ENCODE measurements around the gene WT1. TPM values are rescaled to one million over a fixed set of nuclear protein-coding genes. Genes with fewer than 3 reads are reported as not detected.

The WT1 gene
- total RNA-seq, 2 experiments from 2014 or later: not detected

GRCh38 chr11:32433101-32433913 lies 2.0 kb downstream of the WT1 start:
- DNase-seq (no peak), ATAC-seq (no peak)
- Mint-ChIP-seq H3K4me3 (no peak overlapping the region), H3K4me1 (ENCODE audit: low read depth) (peaks cover 23% of the 10 kb centered on the region), H3K36me3 (ENCODE audit: low read depth) (no peaks in the 10 kb centered on the region), H3K27ac (no peak overlapping the region), H3K27me3 (peaks cover 83% of the 10 kb centered on the region), H3K9me3 (no peaks in the 10 kb centered on the region)
- ChIA-PET CTCF (no interaction called here), POLR2A (no interaction called here)
- no peak for TF ChIP-seq CTCF (IDR thresholded peaks at IDR 0.05)
- intact Hi-C loops (cut with micrococcal nuclease): loop anchor here (10.0 kb wide), 1 partner anchor 729 kb away; no protein-coding TSS in a partner anchor

- no peak overlapping the region for H3K27ac Mint-ChIP-seq
- ChIA-PET POLR2A (no interaction called here), CTCF (no interaction called here)
- H3K4me1 Mint-ChIP-seq (ENCODE audit: low read depth): peaks cover 21% of the 10 kb centered on the region
- H3K27me3 Mint-ChIP-seq: peaks cover 83% of the 10 kb centered on the region
- intact Hi-C loops (cut with micrococcal nuclease): loop anchor here (10.0 kb wide), 1 partner anchor 728 kb away; no protein-coding TSS in a partner anchor
- H3K9me3 Mint-ChIP-seq: no peaks in the 10 kb centered on the region
- no peak for DNase-seq
- TF ChIP-seq CTCF (IDR thresholded peaks at IDR 0.05): no peak
- no peak for ATAC-seq
- no peak overlapping the region for H3K4me3 Mint-ChIP-seq
- H3K36me3 Mint-ChIP-seq (ENCODE audit: low read depth): no peaks in the 10 kb centered on the region
These were observed 2.8 kb downstream of the WT1 start for GRCh38 chr11:32432565-32432964.

GRCh38 chr11:32430568-32431381 lies 4.6 kb downstream of the WT1 start:
- intact Hi-C loops (cut with micrococcal nuclease): loop anchor here (10.0 kb wide), 1 partner anchor 726 kb away; no protein-coding TSS in a partner anchor
- H3K4me3 Mint-ChIP-seq: no peak overlapping the region
- no peaks in the 10 kb centered on the region for H3K36me3 Mint-ChIP-seq (ENCODE audit: low read depth)
- no peak for DNase-seq
- peaks cover 13% of the 10 kb centered on the region for H3K4me1 Mint-ChIP-seq (ENCODE audit: low read depth)
- H3K9me3 Mint-ChIP-seq: no peaks in the 10 kb centered on the region
- ChIA-PET CTCF (interaction anchor here (1.2 to 1.4 kb wide), 2 partner anchors 10 kb away, joined by 3 read pairs; no protein-coding TSS in a partner anchor), POLR2A (interaction anchor here (1.3 kb wide), 1 partner anchor 8 kb away, joined by 6 read pairs; no protein-coding TSS in a partner anchor)
- H3K27ac Mint-ChIP-seq: no peak overlapping the region
- no peak for TF ChIP-seq CTCF (IDR thresholded peaks at IDR 0.05)
- ATAC-seq: no peak
- peaks cover 84% of the 10 kb centered on the region for H3K27me3 Mint-ChIP-seq

GRCh38 chr11:32429477-32429876 lies 5.9 kb downstream of the WT1 start:
- no peak overlapping the region for H3K27ac Mint-ChIP-seq
- H3K36me3 Mint-ChIP-seq (ENCODE audit: low read depth): no peaks in the 10 kb centered on the region
- peaks cover 11% of the 10 kb centered on the region for H3K4me1 Mint-ChIP-seq (ENCODE audit: low read depth)
- ChIA-PET CTCF (interaction anchor here (1.2 to 1.4 kb wide), 2 partner anchors 11 to 106 kb away, joined by 3 read pairs; no protein-coding TSS in a partner anchor), POLR2A (interaction anchor here (1.3 kb wide), 1 partner anchor 10 kb away, joined by 6 read pairs; no protein-coding TSS in a partner anchor)
- H3K4me3 Mint-ChIP-seq: no peak overlapping the region
- ATAC-seq (no peak), DNase-seq (no peak)
- intact Hi-C loops (cut with micrococcal nuclease): loop anchor here (10.0 kb wide), 1 partner anchor 105 kb away; no protein-coding TSS in a partner anchor
- no peak for TF ChIP-seq CTCF (IDR thresholded peaks at IDR 0.05)
- peaks cover 89% of the 10 kb centered on the region for H3K27me3 Mint-ChIP-seq
- no peaks in the 10 kb centered on the region for H3K9me3 Mint-ChIP-seq

Measured in activated CD8-positive, alpha-beta T cell treated with anti-CD3 and anti-CD28 coated beads for 36 hours (primary cell).